GM04503 (cell line): Measurements from ENCODE around the gene PROZ.
A peak's percentile ranks its signal among the peaks of the same experiment; 100 is the strongest.

Experiments
- DNase-seq: peaks from one replicate; pipeline ENCODE4 v3.0.0-alpha.2; 2012; ENCODE audit warnings: low read depth

The PROZ gene

GRCh38 chr13:113176822-113177221 is 18.4 kb downstream of the PROZ start:
- no peak for DNase-seq

GRCh38 chr13:113178070-113178895 is 19.8 kb downstream of the PROZ start:
- peak; percentile 71 for DNase-seq

GRCh38 chr13:113178896-113179167 is 20.4 kb downstream of the PROZ start:
- no peak for DNase-seq

- DNase-seq = no peak
Observed at GRCh38 chr13:113179374-113180230, 21.2 kb downstream of the PROZ start.

- DNase-seq = no peak
Observed at GRCh38 chr13:113182046-113182445, 23.6 kb downstream of the PROZ start.

- DNase-seq = no peak
Observed at GRCh38 chr13:113183450-113184129, 25.1 kb downstream of the PROZ start.

- no peak for DNase-seq
Observed at GRCh38 chr13:113184568-113185440, 26.4 kb downstream of the PROZ start.

GRCh38 chr13:113186061-113186900 is 27.8 kb downstream of the PROZ start:
- DNase-seq = no peak

GRCh38 chr13:113187263-113187669 is 28.8 kb downstream of the PROZ start:
- peak; percentile 98 for DNase-seq

GRCh38 chr13:113187883-113188665 is 29.6 kb downstream of the PROZ start:
- DNase-seq = no peak

- DNase-seq = no peak
Observed at GRCh38 chr13:113190181-113190580, 31.7 kb downstream of the PROZ start.

- no peak for DNase-seq
Observed at GRCh38 chr13:113192279-113192678, 33.8 kb downstream of the PROZ start.

- no peak for DNase-seq
Observed at GRCh38 chr13:113192902-113193301, 34.5 kb downstream of the PROZ start.

GRCh38 chr13:113195360-113195759 is 36.9 kb downstream of the PROZ start:
- DNase-seq = no peak

GRCh38 chr13:113196970-113197737 is 38.7 kb downstream of the PROZ start:
- DNase-seq = no peak

GRCh38 chr13:113201815-113202214 is 43.4 kb downstream of the PROZ start:
- no peak for DNase-seq

GRCh38 chr13:113202912-113203311 is 44.5 kb downstream of the PROZ start:
- DNase-seq = no peak

GRCh38 chr13:113203507-113204377 is 45.3 kb downstream of the PROZ start:
- DNase-seq = no peak
